ENCODE data around the gene ESYT3.

GRCh38 chr3:138445236-138445635, 10.8 kb downstream of the ESYT3 start:
- TF ChIP-seq POLR2AphosphoS5 (IDR thresholded peaks at IDR 0.05) (no peak), CTCF (IDR thresholded peaks at IDR 0.05) (no peak)
